GM18498 (cell line): ENCODE measurements around the gene SH2D3C.

Experiments used
- ATAC-seq: cut with Tn5 transposase; IDR thresholded peaks from one replicate; pipeline ENCODE4 v1.9.1; 2021; ENCODE audit warnings: mild to moderate bottlenecking, moderate library complexity; ENCODE audit not compliant: unreplicated experiment

SH2D3C gene

DNA sequence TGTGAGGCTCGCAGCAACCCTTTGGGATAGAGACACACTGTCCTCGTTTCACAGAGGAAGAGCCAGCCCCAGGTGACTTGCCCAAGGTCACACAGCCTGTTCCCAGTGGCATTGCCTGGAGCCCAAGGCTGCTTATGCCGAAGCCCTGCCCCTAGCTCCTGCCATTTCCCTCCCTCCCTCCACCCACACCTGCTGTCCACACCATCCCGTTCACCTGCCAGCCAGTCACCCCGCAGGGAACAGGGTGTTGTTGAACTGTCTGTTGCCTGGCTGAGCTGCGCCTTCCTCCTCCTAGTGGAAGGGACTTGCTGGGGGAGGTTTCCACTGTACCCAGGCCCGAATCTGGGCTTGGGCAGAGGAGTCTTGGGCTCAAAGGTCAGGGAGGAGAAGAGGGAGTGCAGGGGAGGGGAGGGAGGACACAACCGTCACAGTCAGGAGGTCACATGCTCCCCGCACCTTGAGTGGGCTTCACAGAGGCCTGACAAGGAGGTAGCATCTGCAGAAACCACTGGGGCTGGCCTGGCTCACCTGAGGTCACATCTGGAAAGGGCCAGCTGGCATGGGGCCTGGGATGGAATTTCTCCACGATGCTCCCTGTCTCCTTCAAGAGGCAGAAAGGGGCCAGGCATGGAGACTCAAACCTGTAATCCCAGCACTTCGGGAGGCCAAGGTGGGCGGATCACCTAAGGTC, 56.3 kb downstream of the SH2D3C start:
- no peak for ATAC-seq

DNA sequence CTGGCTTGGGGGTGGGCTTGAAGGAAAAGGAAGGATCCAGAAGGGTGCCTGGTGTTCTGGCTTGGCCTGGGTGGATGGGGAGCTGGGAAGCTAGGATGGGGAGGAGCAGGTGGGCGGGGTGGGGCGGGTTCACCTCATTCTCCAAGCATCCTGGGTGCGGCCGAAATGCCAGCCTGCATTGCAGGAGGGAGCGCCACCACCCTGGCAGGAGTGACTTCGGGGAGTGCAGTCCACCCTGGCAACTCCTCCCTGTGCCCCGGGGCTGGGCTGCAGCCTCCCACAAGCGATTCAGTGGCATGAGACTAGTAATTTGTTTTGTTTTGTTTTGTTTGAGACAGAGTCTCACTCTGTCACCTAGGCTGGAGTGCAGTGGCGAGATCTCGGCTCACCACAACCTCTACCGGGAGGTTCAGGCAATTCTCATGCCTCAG, 57.1 kb downstream of the SH2D3C start:
- ATAC-seq: no peak

- no peak for ATAC-seq
Measured at GRCh38 chr9:127720865-127721227, 57.6 kb downstream of the SH2D3C start.

- ATAC-seq: no peak
Measured at GRCh38 chr9:127720031-127720864, 58.2 kb downstream of the SH2D3C start.

- no peak for ATAC-seq
Measured at GRCh38 chr9:127717766-127718165, 60.7 kb downstream of the SH2D3C start.

GRCh38 chr9:127716412-127716811, 62.1 kb downstream of the SH2D3C start:
- ATAC-seq: no peak

GRCh38 chr9:127715470-127716337, 62.8 kb downstream of the SH2D3C start, which contains the start of the genes PTRH1 and TTC16:
Gene PTRH1 (minus strand): TSS chr9:127715663. CDS start chr9:127715639, 24 bp downstream.
Gene TTC16 (plus strand): TSS chr9:127716079. CDS start chr9:127716146, 67 bp downstream.
- ATAC-seq: peak; percentile 92

DNA sequence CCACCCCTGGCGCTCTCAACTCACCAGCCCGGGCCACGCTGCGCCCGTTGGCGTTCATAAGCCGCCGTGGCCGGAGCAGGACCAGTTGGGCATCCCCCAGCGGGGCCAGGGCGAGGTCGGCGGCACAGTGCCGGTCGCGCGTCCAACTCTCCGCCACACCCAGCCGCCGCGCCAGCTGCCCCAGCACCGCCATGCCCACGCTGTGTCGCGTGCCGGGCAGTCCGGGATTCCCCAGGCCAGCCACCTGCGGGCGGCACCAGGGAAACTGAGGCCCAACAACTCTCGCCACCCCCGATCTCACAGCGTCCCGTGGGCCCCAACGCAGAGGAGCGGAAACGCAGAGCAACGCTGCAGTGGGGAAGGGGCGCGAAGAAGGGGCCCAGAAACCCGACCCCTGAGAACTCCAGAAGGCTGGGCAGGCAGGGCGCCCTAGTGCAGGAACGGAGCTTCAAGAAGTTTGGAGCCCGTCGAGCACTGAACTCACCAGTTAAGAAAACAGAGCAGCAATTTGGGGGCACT, 63.5 kb downstream of the SH2D3C start:
- ATAC-seq: peak; percentile 18

GRCh38 chr9:127714020-127714750, 64.3 kb downstream of the SH2D3C start:
- ATAC-seq: no peak

DNA sequence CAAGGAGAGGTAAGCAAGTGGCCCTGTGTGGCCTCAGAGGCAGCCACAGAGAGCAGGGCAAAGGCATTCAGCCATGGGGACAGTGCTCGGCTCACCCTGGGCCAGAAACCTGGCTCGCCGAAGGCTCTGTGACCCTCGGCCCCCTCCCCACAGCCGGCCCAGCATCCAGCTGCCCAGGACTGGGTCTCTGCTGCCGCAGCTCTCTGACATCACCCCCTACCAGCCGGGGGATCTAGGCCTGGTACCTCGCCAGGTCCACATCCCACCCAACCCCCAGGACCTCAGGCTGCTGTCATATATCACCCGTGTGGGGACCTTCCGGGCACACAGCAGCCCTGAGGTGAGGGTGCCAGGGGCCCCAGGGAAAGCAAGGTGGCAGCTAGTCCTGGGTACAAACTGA, 65.6 kb downstream of the SH2D3C start:
- no peak for ATAC-seq

DNA sequence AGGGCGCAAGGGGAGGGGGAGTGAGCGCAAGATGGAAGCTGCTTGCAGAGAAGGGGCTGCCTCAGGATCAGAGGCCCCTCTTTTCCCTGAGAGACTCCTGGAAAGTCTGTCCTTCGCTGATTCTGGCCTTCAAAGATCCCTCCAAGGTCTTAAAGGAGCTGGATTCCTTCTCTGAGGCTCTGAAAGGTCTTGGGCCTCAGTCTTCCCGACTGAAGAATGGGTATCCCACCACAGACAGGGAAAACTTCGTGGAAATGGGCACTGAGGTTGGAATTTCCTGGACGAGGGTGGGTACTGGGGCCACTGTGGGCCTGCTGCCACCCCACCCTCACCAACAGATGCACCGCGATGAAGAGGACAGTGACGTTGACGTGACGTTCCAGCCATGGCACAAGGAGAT, 66.1 kb downstream of the SH2D3C start:
- ATAC-seq: no peak

- ATAC-seq: no peak
Measured at GRCh38 chr9:127711831-127712274, 66.6 kb downstream of the SH2D3C start.

GRCh38 chr9:127711226-127711701, 67.2 kb downstream of the SH2D3C start:
- ATAC-seq: no peak

- ATAC-seq: no peak
Measured at GRCh38 chr9:127710204-127710783, 68.2 kb downstream of the SH2D3C start.

DNA sequence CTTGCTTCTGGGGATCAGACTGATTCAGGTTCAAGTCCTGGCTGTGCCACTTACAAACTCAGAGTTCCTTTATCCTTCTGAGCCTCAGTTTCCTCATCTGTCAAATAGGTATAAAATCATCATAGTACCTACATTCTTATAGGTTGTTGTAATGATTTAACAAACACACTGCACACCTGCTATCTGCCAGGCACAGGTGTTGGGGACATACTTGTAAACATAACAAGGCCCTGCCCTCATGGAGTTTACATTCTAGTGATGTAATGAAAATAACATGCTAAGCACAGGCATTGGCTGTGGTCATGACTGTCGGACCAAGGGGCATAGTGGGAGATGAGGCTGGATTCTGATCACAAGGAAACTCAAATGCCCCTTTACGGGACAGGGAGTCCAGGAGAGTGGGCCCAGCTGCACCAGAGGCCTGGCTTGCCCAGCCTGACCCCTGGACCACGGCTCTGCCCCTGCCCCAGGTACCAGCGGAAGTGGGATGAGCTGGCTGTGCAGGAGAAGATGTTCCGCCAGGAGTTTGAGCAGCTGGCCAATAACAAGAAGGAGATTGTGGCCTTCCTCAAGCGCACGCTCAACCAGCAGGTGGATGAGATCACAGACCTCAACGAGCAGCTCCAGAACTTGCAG, 69.4 kb downstream of the SH2D3C start:
- no peak for ATAC-seq

DNA sequence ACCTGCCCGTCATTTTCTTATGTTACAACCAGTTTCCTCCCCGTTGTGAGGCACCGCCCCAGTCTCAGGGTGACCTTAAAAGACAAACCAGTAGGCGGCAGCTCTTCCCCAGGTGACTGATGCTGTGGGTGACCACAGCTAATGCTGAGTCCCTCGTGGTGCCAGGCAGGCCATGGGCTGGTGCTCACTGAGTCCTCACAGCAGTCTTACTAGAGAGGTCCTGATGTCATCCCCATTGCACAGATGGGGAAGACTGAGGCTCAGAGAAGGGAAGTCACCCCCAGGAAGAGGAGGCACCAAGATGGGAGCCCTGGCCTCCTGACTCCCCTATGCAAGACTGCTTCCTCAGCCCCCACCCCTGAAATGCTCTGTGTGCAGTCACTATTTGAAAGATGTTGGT, 70.7 kb downstream of the SH2D3C start:
- no peak for ATAC-seq

GRCh38 chr9:127706836-127707241, 71.6 kb downstream of the SH2D3C start, which contains the start of gene CFAP157:
Gene CFAP157 (plus strand): TSS chr9:127706988. CDS start chr9:127707032, 44 bp downstream.
- ATAC-seq: no peak

- no peak for ATAC-seq
Measured at GRCh38 chr9:127705577-127706379, 72.7 kb downstream of the SH2D3C start.
